ENCODE data around the gene MPPE1.
"Not testable (repeated sequence)": the region's sequence is repeated elsewhere in the genome, so short reads cannot be mapped to it uniquely, and the experiment has no call there.

The MPPE1 gene

GRCh38 chr18:11857177-11857887, 50.8 kb downstream of the MPPE1 start:
- DNase-seq (ENCODE audit: low read depth), result peak; percentile 84

DNA sequence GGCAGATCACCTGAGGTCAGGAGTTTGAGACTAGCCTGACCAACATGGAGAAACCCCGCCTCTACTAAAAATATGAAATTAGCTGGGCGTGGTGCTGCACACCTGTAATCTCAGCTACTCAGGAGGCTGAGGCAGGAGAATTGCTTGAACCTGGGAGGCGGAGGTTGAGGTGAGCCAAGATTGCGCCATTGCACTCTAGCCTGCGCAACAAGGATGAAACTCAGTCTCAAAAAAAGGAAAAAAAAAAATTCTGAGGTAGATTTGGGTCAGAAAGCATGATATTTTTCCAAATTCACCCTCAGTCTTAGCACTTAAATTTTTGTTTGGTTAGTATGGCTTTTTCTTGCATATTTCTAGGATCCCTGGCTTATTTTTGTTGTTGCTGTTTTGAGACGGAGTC, 53.6 kb downstream of the MPPE1 start:
- not testable (repeated sequence) for DNase-seq (ENCODE audit: low read depth)

GRCh38 chr18:11851806-11852337, 56.2 kb downstream of the MPPE1 start:
- no peak for DNase-seq (ENCODE audit: low read depth)

- peak; percentile 62 for DNase-seq (ENCODE audit: low read depth)
These were observed 56.8 kb downstream of the MPPE1 start, which contains the start of gene CHMP1B for GRCh38 chr18:11851146-11851805. Gene CHMP1B, plus strand, starts transcription at chr18:11851413. Its CDS starts 99 bp downstream, at chr18:11851512.

GRCh38 chr18:11850821-11851145, 57.3 kb downstream of the MPPE1 start:
- DNase-seq (ENCODE audit: low read depth), result peak; percentile 54

GRCh38 chr18:11849841-11850634, 58.1 kb downstream of the MPPE1 start:
- peak; percentile 63 for DNase-seq (ENCODE audit: low read depth)

GRCh38 chr18:11849279-11849678, 58.8 kb downstream of the MPPE1 start:
- DNase-seq (ENCODE audit: low read depth), result no peak

GRCh38 chr18:11847811-11848210, 60.3 kb downstream of the MPPE1 start:
- no peak for DNase-seq (ENCODE audit: low read depth)

DNA sequence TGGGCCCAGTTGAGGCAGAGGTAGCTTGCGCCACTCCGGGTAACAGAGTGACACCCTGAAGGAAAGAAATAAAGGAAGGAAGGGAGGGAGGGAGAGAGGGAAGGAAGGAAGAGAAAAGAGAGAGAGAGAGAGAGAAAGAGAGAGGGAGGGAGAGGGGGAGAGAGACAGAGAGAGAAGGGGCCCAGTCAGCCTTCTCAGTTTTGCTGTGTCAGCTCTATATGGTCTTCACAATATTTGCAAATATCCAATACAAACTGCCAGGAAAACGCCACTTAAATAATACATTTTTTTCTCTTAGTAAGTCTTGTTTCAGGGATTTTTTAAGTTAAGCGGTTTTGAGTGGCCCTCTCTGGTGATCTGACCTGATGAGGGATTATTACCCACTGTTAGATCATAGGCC, 62.5 kb downstream of the MPPE1 start:
- DNase-seq (ENCODE audit: low read depth), result no peak

DNA sequence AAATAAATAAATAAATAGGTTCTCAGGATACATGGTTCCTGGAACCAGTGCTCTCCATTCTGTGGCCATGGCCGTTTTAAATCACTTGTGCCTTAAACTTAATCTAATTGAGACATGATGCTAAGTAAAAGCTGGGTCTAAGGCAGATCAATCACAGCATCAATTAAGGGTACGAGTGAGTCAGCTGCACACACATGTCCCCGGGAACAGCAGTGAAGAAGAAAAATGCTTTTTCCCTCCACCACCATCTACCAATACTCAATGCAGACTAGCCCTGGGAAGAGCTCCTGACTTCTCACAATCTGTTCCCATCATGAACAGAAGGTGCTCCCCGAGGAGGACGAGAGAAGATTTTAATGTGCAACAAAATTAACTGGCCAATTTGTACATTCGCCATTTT, 63.7 kb downstream of the MPPE1 start:
- no peak for DNase-seq (ENCODE audit: low read depth)

DNA sequence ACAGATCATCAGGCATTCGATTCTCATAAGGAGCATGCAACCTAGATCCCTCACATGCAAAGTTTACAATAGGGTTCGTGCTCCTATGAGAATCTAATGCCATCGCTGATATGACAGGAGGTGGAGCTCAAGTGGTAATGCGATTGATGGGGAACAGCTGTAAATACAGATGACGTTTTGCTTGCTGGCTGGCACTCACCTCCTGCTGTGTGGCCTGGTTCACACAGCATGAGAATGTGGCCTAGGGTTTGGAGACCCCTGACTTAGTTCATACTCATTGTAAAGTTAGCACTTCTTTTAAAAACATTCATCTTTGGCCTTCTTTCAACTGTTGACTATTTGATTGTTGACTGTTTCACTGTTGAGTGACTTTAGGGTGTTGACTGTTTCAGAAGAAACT, 65.6 kb downstream of the MPPE1 start:
- DNase-seq (ENCODE audit: low read depth), result no peak

DNA sequence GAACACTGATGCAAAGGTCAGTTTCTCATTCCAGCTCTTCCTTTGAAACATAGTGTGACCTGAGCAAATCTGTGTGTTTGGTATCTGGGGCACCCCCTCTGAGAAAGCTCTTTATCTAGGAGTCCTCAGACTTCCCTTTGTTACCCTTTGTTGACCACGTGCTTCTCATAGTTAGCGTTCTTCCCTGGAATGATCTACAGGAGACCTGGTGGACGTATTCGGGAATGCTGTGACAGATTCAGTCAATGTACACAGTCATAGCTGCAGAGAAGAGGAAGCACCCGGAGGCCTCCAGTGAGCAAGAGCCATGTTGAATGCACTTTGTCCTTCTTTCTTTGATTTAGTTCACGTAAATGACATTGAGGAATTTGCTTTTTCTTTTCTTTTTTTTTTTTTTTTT, 67.6 kb downstream of the MPPE1 start:
- no peak for DNase-seq (ENCODE audit: low read depth)

DNA sequence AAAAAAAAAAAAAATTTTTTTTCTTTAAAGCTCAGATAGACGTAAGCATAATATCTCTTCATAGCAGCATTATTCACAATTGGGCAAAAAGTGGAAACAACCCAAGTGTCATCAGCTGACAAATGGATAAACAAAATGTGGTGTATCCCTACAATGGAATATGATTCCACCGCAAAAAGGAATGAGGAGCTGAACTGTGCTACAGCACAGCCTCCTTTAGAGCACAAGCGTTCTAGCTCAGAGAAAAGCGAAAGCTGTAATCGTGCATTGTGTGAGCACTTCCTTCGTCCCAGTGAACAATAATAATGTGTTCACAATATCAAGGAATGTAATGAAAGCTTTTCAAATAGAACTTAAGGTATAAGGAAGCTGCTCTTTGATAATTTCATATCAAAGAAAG, 68.6 kb downstream of the MPPE1 start:
- DNase-seq (ENCODE audit: low read depth), result no peak

DNA sequence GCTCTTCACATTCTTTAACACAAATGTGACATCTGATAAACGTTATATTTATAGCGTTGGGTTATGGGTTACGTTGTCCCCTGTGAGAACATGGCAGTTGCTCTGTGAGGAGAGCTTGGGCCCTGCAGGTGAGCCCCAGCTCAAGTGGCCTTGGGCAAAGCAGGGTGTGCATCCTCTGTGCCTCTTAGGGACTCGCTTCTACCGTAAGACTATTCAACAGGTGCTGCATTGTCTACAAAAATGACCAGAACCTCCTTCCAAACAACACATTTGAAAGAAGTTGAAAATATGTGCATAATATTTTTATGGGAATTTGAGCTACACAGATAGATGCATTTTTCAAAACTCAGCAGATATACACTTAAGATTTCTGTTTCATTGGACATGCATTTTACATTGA, 73.3 kb downstream of the MPPE1 start:
- DNase-seq (ENCODE audit: low read depth), result no peak

Data from GM04503 (cell line).